ENCODE data around the gene YRDC.

YRDC gene

GRCh38 chr1:37759451-37759850 lies 48.6 kb downstream of the YRDC start:
- Histone ChIP-seq H3K4me1 (ENCODE audit: insufficient read depth, low read length, poor library complexity, severe bottlenecking) (no peaks in the 10 kb centered on the region), H3K27me3 (ENCODE audit: insufficient read depth, low read length, poor library complexity, severe bottlenecking) (no peaks in the 10 kb centered on the region), H3K9ac (ENCODE audit: low read depth, low read length, poor library complexity, severe bottlenecking) (no peak overlapping the region), H3K79me2 (ENCODE audit: insufficient read depth, low read length) (no peaks in the 10 kb centered on the region), H3K9me3 (ENCODE audit: insufficient read depth, low read depth, low read length) (no peaks in the 10 kb centered on the region), H4K20me1 (ENCODE audit: insufficient read depth, low read length, poor library complexity, severe bottlenecking) (no peaks in the 10 kb centered on the region), H3K4me2 (ENCODE audit: low read depth, low read length, poor library complexity, severe bottlenecking) (no peak overlapping the region), H3K9me2 (replicated peaks; ENCODE audit: low read depth, low read length) (no peaks in the 10 kb centered on the region), H3K4me3 (ENCODE audit: low read length, poor library complexity, severe bottlenecking) (no peak overlapping the region), H3K36me3 (ENCODE audit: insufficient read depth, low read length) (no peaks in the 10 kb centered on the region), H2AFZ (ENCODE audit: low read length) (no peak overlapping the region), H3F3A (ENCODE audit: low read depth) (no peaks in the 10 kb centered on the region)
- TF ChIP-seq EZH2phosphoT487 (IDR thresholded peaks at IDR 0.05; ENCODE audit: borderline replicate concordance), result no peak
- TF ChIP-seq CTCF (conservative IDR thresholded peaks at IDR 0.05; ENCODE audit: low read length), result no peak

GRCh38 chr1:37755951-37756560 lies 52.0 kb downstream of the YRDC start:
- H3K36me3 ChIP-seq (ENCODE audit: insufficient read depth, low read length), result no peaks in the 10 kb centered on the region
- TF ChIP-seq CTCF (conservative IDR thresholded peaks at IDR 0.05; ENCODE audit: low read length), result no peak
- no peak for TF ChIP-seq EZH2phosphoT487 (IDR thresholded peaks at IDR 0.05; ENCODE audit: borderline replicate concordance)
- H3K4me3 ChIP-seq (ENCODE audit: low read length, poor library complexity, severe bottlenecking), result no peak overlapping the region
- no peaks in the 10 kb centered on the region for H3K9me3 ChIP-seq (ENCODE audit: insufficient read depth, low read depth, low read length)
- H3K27me3 ChIP-seq (ENCODE audit: insufficient read depth, low read length, poor library complexity, severe bottlenecking), result no peaks in the 10 kb centered on the region
- H3K4me1 ChIP-seq (ENCODE audit: insufficient read depth, low read length, poor library complexity, severe bottlenecking), result no peaks in the 10 kb centered on the region
- no peaks in the 10 kb centered on the region for H3K9me2 ChIP-seq (replicated peaks; ENCODE audit: low read depth, low read length)
- H3K4me2 ChIP-seq (ENCODE audit: low read depth, low read length, poor library complexity, severe bottlenecking), result no peak overlapping the region
- no peak overlapping the region for H2AFZ ChIP-seq (ENCODE audit: low read length)
- no peak overlapping the region for H3K9ac ChIP-seq (ENCODE audit: low read depth, low read length, poor library complexity, severe bottlenecking)
- H3F3A ChIP-seq (ENCODE audit: low read depth), result no peaks in the 10 kb centered on the region
- no peaks in the 10 kb centered on the region for H3K79me2 ChIP-seq (ENCODE audit: insufficient read depth, low read length)
- no peaks in the 10 kb centered on the region for H4K20me1 ChIP-seq (ENCODE audit: insufficient read depth, low read length, poor library complexity, severe bottlenecking)

- no peak overlapping the region for H2AFZ ChIP-seq (ENCODE audit: low read length)
- H3K9me2 ChIP-seq (replicated peaks; ENCODE audit: low read depth, low read length), result no peaks in the 10 kb centered on the region
- H3K9ac ChIP-seq (ENCODE audit: low read depth, low read length, poor library complexity, severe bottlenecking), result no peak overlapping the region
- H3F3A ChIP-seq (ENCODE audit: low read depth), result no peaks in the 10 kb centered on the region
- H3K4me2 ChIP-seq (ENCODE audit: low read depth, low read length, poor library complexity, severe bottlenecking), result no peak overlapping the region
- TF ChIP-seq CTCF (conservative IDR thresholded peaks at IDR 0.05; ENCODE audit: low read length) (no peak), EZH2phosphoT487 (IDR thresholded peaks at IDR 0.05; ENCODE audit: borderline replicate concordance) (no peak)
- no peaks in the 10 kb centered on the region for H4K20me1 ChIP-seq (ENCODE audit: insufficient read depth, low read length, poor library complexity, severe bottlenecking)
- H3K9me3 ChIP-seq (ENCODE audit: insufficient read depth, low read depth, low read length), result no peaks in the 10 kb centered on the region
- no peaks in the 10 kb centered on the region for H3K27me3 ChIP-seq (ENCODE audit: insufficient read depth, low read length, poor library complexity, severe bottlenecking)
- no peaks in the 10 kb centered on the region for H3K36me3 ChIP-seq (ENCODE audit: insufficient read depth, low read length)
- H3K79me2 ChIP-seq (ENCODE audit: insufficient read depth, low read length), result no peaks in the 10 kb centered on the region
- no peak overlapping the region for H3K4me3 ChIP-seq (ENCODE audit: low read length, poor library complexity, severe bottlenecking)
- no peaks in the 10 kb centered on the region for H3K4me1 ChIP-seq (ENCODE audit: insufficient read depth, low read length, poor library complexity, severe bottlenecking)
Measured at GRCh38 chr1:37755290-37755689, 52.7 kb downstream of the YRDC start.

All from Loucy (cell line).